Uterus (tissue), 4 donors: ENCODE data around the gene MT1H. TPM values are rescaled to one million over a fixed set of nuclear protein-coding genes. Genes with fewer than 3 reads are reported as not detected.
"Not testable (repeated sequence)": the region's sequence is repeated elsewhere in the genome, so short reads cannot be mapped to it uniquely, and the experiment has no call there.

ENCODE experiments used
- DNase-seq, 2 donors: peaks; one replicate each; pipeline ENCODE4 v3.0.0-alpha.2; 2019 to 2020
- H3K27ac ChIP-seq, 2 donors: fragments of 200-600 bp; sonication (generic); 1 replicate in 1 of 2; 2 replicates in 1 of 2; pipeline ENCODE4 v1.5.1; 2016 to 2018
- H3K27me3 ChIP-seq, 2 donors: fragments of 200-600 bp; sonication (generic); one replicate each; pipeline ENCODE4 v1.5.1; 2018 to 2019; ENCODE audit warnings: control low read depth in 1 of 2
- H3K36me3 ChIP-seq, 2 donors: fragments of 200-600 bp; sonication (generic); one replicate each; pipeline ENCODE4 v1.5.1; 2019; ENCODE audit warnings: control low read depth in 1 of 2
- H3K4me1 ChIP-seq, 2 donors: fragments of 200-600 bp; sonication (generic); one replicate each; pipeline ENCODE4 v1.5.1; 2018 to 2019; ENCODE audit warnings: control low read depth in 1 of 2
- H3K4me3 ChIP-seq, 2 donors: fragments of 200-600 bp; sonication (generic); 1 replicate in 1 of 2; 2 replicates in 1 of 2; pipeline ENCODE4 v1.5.1; 2018 to 2019; ENCODE audit warnings: mild to moderate bottlenecking in 1 of 2
- H3K9me3 ChIP-seq, 2 donors: fragments of 200-600 bp; sonication (generic); one replicate each; pipeline ENCODE4 v1.5.1; 2019; ENCODE audit warnings: control low read depth in 1 of 2
- CTCF ChIP-seq, 4 experiments: fragments of 200-600 bp in 2 of 4; fragments of 450-650 bp in 2 of 4; sonication (generic) in 2 of 4; IDR thresholded peaks; one replicate each; pipeline ENCODE4 v1.5.1; 2016 to 2019; ENCODE audit warnings: antibody characterized with exemption in 4 of 4, mild to moderate bottlenecking in 2 of 4, moderate library complexity in 1 of 4
- POLR2A ChIP-seq, 2 donors: fragments of 450-650 bp; IDR thresholded peaks; one replicate each; pipeline ENCODE4 v1.6.1; 2016; ENCODE audit warnings: antibody characterized with exemption in 2 of 2, mild to moderate bottlenecking in 1 of 2, moderate library complexity in 1 of 2
- intact Hi-C: fragments of 100-400 bp; cut with DNase I; formaldehyde crosslinking; loops from one replicate; pipeline ENCODE4 v1.15.1; 2023; ENCODE audit warnings: low total_unique reads
- total RNA-seq, 4 donors: library from RNA; depleted of rRNA in 3 of 4; stranded (reverse); fragments of >200 nt in 3 of 4; gene quantifications; one replicate each; pipeline versions ENCODE4 v1.1.0 to v1.2.4, GENCODE V29; 2014 to 2023
- donor health status: DM: yes; HTN: yes; CAD: no.

MT1H gene
- total RNA-seq, 4 donors from 2014 or later, result not detected

- no peak overlapping the region for H3K27ac ChIP-seq
- no peak overlapping the region for H3K4me3 ChIP-seq
- no peak for DNase-seq
- H3K9me3 ChIP-seq, result no peaks in the 10 kb centered on the region
- H3K27me3 ChIP-seq, result peaks cover 3 to 11% of the 10 kb centered on the region in 2 donors
- intact Hi-C loops, result no loop called here
- no peaks in the 10 kb centered on the region for H3K36me3 ChIP-seq
- TF ChIP-seq POLR2A (IDR thresholded peaks at IDR 0.05) (no peak), CTCF (IDR thresholded peaks at IDR 0.05) (no peak)
- H3K4me1 ChIP-seq, result no peaks in the 10 kb centered on the region
Observed at GRCh38 chr16:56672761-56673536, 3.3 kb downstream of the MT1H start.

DNA sequence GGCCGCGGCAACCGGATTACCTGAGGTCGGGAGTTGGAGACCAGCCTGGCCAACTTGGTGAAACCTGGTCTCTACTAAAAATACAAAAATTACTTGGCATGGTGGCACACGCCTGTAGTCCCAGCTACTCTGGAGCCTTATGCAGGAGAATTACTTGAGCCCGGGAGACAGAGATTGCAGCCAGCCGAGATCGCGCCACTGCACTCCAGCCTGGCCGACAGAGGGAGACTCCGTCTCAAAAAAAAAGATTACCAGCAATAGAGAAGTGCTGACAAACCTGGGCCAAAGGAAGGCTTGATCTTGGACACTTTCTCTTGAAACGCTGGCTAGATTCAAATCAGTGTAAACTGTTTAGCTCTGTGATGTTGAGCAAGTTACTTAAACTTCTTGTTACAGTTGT lies 4.3 kb downstream of the MT1H start:
- TF ChIP-seq CTCF (IDR thresholded peaks at IDR 0.05) (peak; percentile 34 to 55 (median 50)), POLR2A (IDR thresholded peaks at IDR 0.05) (no peak)
- Histone ChIP-seq H3K27me3 (peaks cover 3 to 11% of the 10 kb centered on the region in 2 donors), H3K4me3 (no peak overlapping the region), H3K27ac (no peak overlapping the region), H3K9me3 (no peaks in the 10 kb centered on the region), H3K36me3 (no peaks in the 10 kb centered on the region), H3K4me1 (no peaks in the 10 kb centered on the region)
- intact Hi-C loops, result no loop called here
- DNase-seq, result peak in 1 of 2 donors; percentile 27

GRCh38 chr16:56674570-56674969 lies 5.0 kb downstream of the MT1H start:
- DNase-seq, intact Hi-C loops, H3K4me3 ChIP-seq, H3K4me1 ChIP-seq, H3K27me3 ChIP-seq, H3K36me3 ChIP-seq, H3K27ac ChIP-seq, H3K9me3 ChIP-seq: not testable (repeated sequence)

DNA sequence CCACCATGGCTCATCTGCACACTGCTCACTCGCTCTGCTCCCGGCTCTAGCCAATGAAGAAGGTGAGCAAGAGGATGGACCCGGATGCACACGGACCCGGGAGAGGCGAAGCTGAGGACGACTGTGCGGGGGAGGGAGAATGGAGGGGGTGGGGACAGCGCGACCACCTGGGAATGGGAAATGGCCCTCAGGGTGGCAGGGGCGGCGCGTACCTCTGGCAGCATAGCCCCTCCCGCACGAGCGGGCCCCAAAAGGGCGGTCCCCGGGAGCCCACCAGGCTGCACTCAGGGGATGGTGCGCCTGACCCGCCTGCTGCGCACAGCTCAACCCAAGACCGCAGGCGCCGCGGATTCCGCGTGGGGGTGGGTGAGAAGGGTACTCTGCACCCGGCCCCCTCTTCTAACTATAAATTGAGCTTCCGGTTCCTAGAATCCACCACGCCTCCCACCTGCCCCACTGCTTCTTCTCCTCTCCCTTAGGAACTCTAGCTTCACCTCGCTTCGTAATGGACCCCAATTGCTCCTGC lies 6.1 kb downstream of the MT1H start:
- no peak overlapping the region for H3K4me3 ChIP-seq
- TF ChIP-seq POLR2A (IDR thresholded peaks at IDR 0.05) (no peak), CTCF (IDR thresholded peaks at IDR 0.05) (no peak)

GRCh38 chr16:56677474-56677873 lies 7.9 kb downstream of the MT1H start:
- DNase-seq, result no peak
- Histone ChIP-seq H3K4me1 (no peaks in the 10 kb centered on the region), H3K27me3 (peaks cover 3 to 6% of the 10 kb centered on the region in 2 donors), H3K27ac (no peak overlapping the region), H3K9me3 (no peaks in the 10 kb centered on the region), H3K36me3 (no peaks in the 10 kb centered on the region), H3K4me3 (no peak overlapping the region)
- intact Hi-C loops, result no loop called here
- TF ChIP-seq CTCF (IDR thresholded peaks at IDR 0.05) (no peak), POLR2A (IDR thresholded peaks at IDR 0.05) (no peak)

More for the DNA sequence above, 6.1 kb downstream of the MT1H start:
- Histone ChIP-seq H3K36me3 (no peaks in the 10 kb centered on the region), H3K27me3 (peaks cover 3 to 6% of the 10 kb centered on the region in 2 donors), H3K27ac (no peak overlapping the region), H3K4me1 (no peaks in the 10 kb centered on the region), H3K9me3 (no peaks in the 10 kb centered on the region)
- intact Hi-C loops, result no loop called here
- DNase-seq, result no peak
